GM12878 (cell line): Measurements from ENCODE around the gene SHH.

Source experiments
- BCL11A ChIP-seq: IDR thresholded peaks from 2 replicates; pipeline ENCODE4 v1.6.1; 2011; ENCODE audit warnings: low read depth, low read length
- CEBPB ChIP-seq, 2 experiments: fragments of 150-350 bp in 1 of 2; IDR thresholded peaks; 2 replicates each; pipeline ENCODE4 v1.6.1; 2012 to 2014; ENCODE audit warnings: low read depth in 2 of 2, low read length in 2 of 2, borderline replicate concordance in 1 of 2, inconsistent platforms in 1 of 2
- CREM ChIP-seq: IDR thresholded peaks from 2 replicates; pipeline ENCODE4 v1.6.1; 2014; ENCODE audit warnings: antibody characterized with exemption, low read depth
- CTCF ChIP-seq, 3 experiments: IDR thresholded peaks in 2 of 3; conservative IDR thresholded peaks in 1 of 3; 2 replicates each; pipeline ENCODE4 v1.5.1; 2011; ENCODE audit warnings: low read depth in 3 of 3, low read length in 3 of 3, mild to moderate bottlenecking in 3 of 3, control low read depth in 2 of 3, moderate library complexity in 2 of 3, inconsistent platforms in 1 of 3, mixed read lengths in 1 of 3; ENCODE audit not compliant: control insufficient read depth in 2 of 3, insufficient read depth in 1 of 3; ENCODE audit errors: extremely low read depth in 1 of 3
- JUNB ChIP-seq: IDR thresholded peaks from 2 replicates; pipeline ENCODE4 v1.6.1; 2016; ENCODE audit warnings: antibody characterized with exemption, mild to moderate bottlenecking
- LARP7 ChIP-seq: fragments of 450-650 bp; IDR thresholded peaks from 2 replicates; pipeline ENCODE4 v1.6.1; 2017; ENCODE audit warnings: mild to moderate bottlenecking
- MAX ChIP-seq: IDR thresholded peaks from 2 replicates; pipeline ENCODE4 v1.6.1; 2012; ENCODE audit warnings: low read depth, low read length, improper control_type of control experiment
- POLR2A ChIP-seq: IDR thresholded peaks from 2 replicates; pipeline ENCODE4 v1.6.1; 2011; ENCODE audit warnings: low read depth, mild to moderate bottlenecking, low read length
- RAD21 ChIP-seq: IDR thresholded peaks from 2 replicates; pipeline ENCODE4 v1.6.1; 2011; ENCODE audit warnings: mild to moderate bottlenecking, low read depth, low read length, moderate library complexity; ENCODE audit not compliant: insufficient read depth
- USF2 ChIP-seq: IDR thresholded peaks from 2 replicates; pipeline ENCODE4 v1.6.1; 2011; ENCODE audit warnings: low read depth, low read length, improper control_type of control experiment, borderline replicate concordance
- YY1 ChIP-seq: IDR thresholded peaks from 2 replicates; pipeline ENCODE4 v1.6.1; 2011; ENCODE audit warnings: low read depth, mild to moderate bottlenecking, low read length

- TF ChIP-seq POLR2A (no peak), BCL11A (no peak), MAX (no peak), RAD21 (no peak), CEBPB (IDR thresholded peaks at IDR 0.05; ENCODE audit: borderline replicate concordance in 1 of 2, low read depth in 2 of 2, low read length in 2 of 2) (no peak), YY1 (no peak), CTCF (IDR thresholded peaks at IDR 0.05 in 2 of 3, conservative IDR thresholded peaks at IDR 0.05 in 1 of 3; ENCODE audit: control insufficient read depth in 2 of 3, extremely low read depth in 1 of 3, insufficient read depth in 1 of 3, low read depth in 3 of 3, low read length in 3 of 3) (no peak), LARP7 (no peak), JUNB (no peak), USF2 (no peak), CREM (no peak)
Observed at GRCh38 chr7:155845226-155845625, 33.0 kb upstream of the SHH start.
